K562 (cell line): ENCODE results near the gene TNFRSF19. TPM values are rescaled to one million over a fixed set of nuclear protein-coding genes. Genes with fewer than 3 reads are reported as not detected.

Source experiments
- ATAC-seq: fragments of 200-7000 bp; cut with Tn5 transposase; 3 replicates; pipeline ENCODE4 v1.9.1; 2020; ENCODE audit warnings: moderate library complexity
- BruUV-seq: library from RNA; stranded (reverse); fragments of 400-500 nt; replicated peaks from 2 replicates; lab custom pipeline; 2021; lab: Mats Ljungman, UMichigan
- CTCF ChIA-PET: fragments of 300-600 bp; formaldehyde crosslinking; extraction: SDS; loops from one replicate; lab custom pipeline; 2021; ENCODE audit warnings: low intra/inter-chr PET ratio; lab: Yijun Ruan, JAX
- POLR2A ChIA-PET: fragments of 300-600, 350-650 bp; sonication (Branson Sonifier 250); formaldehyde crosslinking; extraction: SDS; loops from one replicate; lab custom pipeline; 2021; ENCODE audit warnings: antibody characterized with exemption, inconsistent platforms; lab: Yijun Ruan, JAX
- DNase-seq, 4 experiments: peaks; one replicate each; pipeline versions ENCODE4 v3.0.0 to v3.0.0-alpha.2; 2011 to 2018; ENCODE audit warnings: low spot score in 3 of 4, mixed read lengths in 3 of 4; ENCODE audit errors: extremely low read depth in 1 of 4
- FAIRE-seq: peaks from 2 replicates; lab custom pipeline; 2011; peaks lifted over from hg19 to GRCh38; lab: Jason Lieb, UNC
- H2AFZ ChIP-seq: 2 replicates; pipeline ENCODE4 v1.6.0; 2011; ENCODE audit warnings: low read depth, low read length, control low read depth, inconsistent platforms
- H3K27ac ChIP-seq: fragments of 200-600 bp; 3 replicates; pipeline ENCODE4 v1.8.0; 2011; ENCODE audit warnings: low read depth, mild to moderate bottlenecking, control low read depth, inconsistent platforms, low read length, moderate library complexity, mixed read lengths; ENCODE audit errors: extremely low read depth
- H3K27me3 ChIP-seq, 2 experiments: fragments of 300-600 bp in 1 of 2; 2 replicates in 1 of 2; 3 replicates in 1 of 2; pipeline versions ENCODE4 v1.6.0 to v1.8.0; 2011; ENCODE audit warnings: inconsistent platforms in 2 of 2, low read length in 2 of 2, mild to moderate bottlenecking in 1 of 2, mixed read lengths in 1 of 2, moderate library complexity in 1 of 2; ENCODE audit not compliant: control insufficient read depth in 2 of 2, insufficient read depth in 2 of 2
- H3K36me3 ChIP-seq: fragments of 300-600 bp; 3 replicates; pipeline ENCODE4 v1.8.0; 2011; ENCODE audit warnings: mild to moderate bottlenecking, low read length, inconsistent platforms; ENCODE audit not compliant: control insufficient read depth, insufficient read depth
- H3K4me1 ChIP-seq, 2 experiments: fragments of 200-600 bp in 1 of 2; replicated peaks in 1 of 2; 2 replicates in 1 of 2; 3 replicates in 1 of 2; pipeline versions ENCODE4 v1.5.1 to v1.8.0; 2011; ENCODE audit warnings: inconsistent platforms in 2 of 2, low read length in 2 of 2, mild to moderate bottlenecking in 1 of 2, mixed read lengths in 1 of 2, moderate library complexity in 1 of 2; ENCODE audit not compliant: control insufficient read depth in 2 of 2, insufficient read depth in 2 of 2
- H3K4me2 ChIP-seq: 2 replicates; pipeline ENCODE4 v1.6.1; 2011; ENCODE audit warnings: low read length, control low read depth, inconsistent platforms, mixed read lengths; ENCODE audit not compliant: insufficient read depth
- H3K4me3 ChIP-seq: fragments of 200-600 bp; sonication (generic), shearing (Covaris generic); 2 replicates; pipeline ENCODE4 v1.5.1; 2016; ENCODE audit warnings: control low read depth, inconsistent platforms
- H3K79me2 ChIP-seq: fragments of 200-600 bp; 3 replicates; pipeline ENCODE4 v1.8.0; 2011; ENCODE audit warnings: low read length, inconsistent platforms; ENCODE audit not compliant: control insufficient read depth, insufficient read depth
- H3K9ac ChIP-seq, 2 experiments: 2 replicates each; pipeline versions ENCODE4 v1.6.0 to v1.6.1; 2011; ENCODE audit warnings: low read depth in 2 of 2, low read length in 2 of 2, control low read depth in 1 of 2, inconsistent platforms in 1 of 2, mild to moderate bottlenecking in 1 of 2, mixed read lengths in 1 of 2; ENCODE audit not compliant: insufficient read depth in 1 of 2
- H3K9me1 ChIP-seq: one replicate; pipeline ENCODE4 v1.6.0; 2011; ENCODE audit warnings: inconsistent platforms, mild to moderate bottlenecking, low read length, moderate library complexity; ENCODE audit not compliant: control insufficient read depth, insufficient read depth
- H3K9me3 ChIP-seq: replicated peaks from 2 replicates; pipeline ENCODE4 v1.5.1; 2011; ENCODE audit warnings: low read depth, low read length, inconsistent platforms; ENCODE audit not compliant: control insufficient read depth, insufficient read depth
- H4K20me1 ChIP-seq: replicated peaks from 2 replicates; pipeline ENCODE4 v1.6.1; 2011; ENCODE audit warnings: low read length, inconsistent platforms, mixed read lengths; ENCODE audit not compliant: control insufficient read depth, insufficient read depth
- CBX3 ChIP-seq, 2 experiments: IDR thresholded peaks; 1 replicate in 1 of 2; 2 replicates in 1 of 2; pipeline ENCODE4 v1.6.1; 2012; ENCODE audit warnings: inconsistent platforms in 2 of 2, low read length in 2 of 2, borderline replicate concordance in 1 of 2, control low read depth in 1 of 2
- CREB1 ChIP-seq, 2 experiments: sonication (generic) in 1 of 2; formaldehyde crosslinking in 1 of 2; IDR thresholded peaks; 2 replicates each; pipeline versions ENCODE4 v1.6.1 to v1.8.0; 2012 to 2022; ENCODE audit warnings: inconsistent platforms in 1 of 2, mild to moderate bottlenecking in 1 of 2, missing genetic modification reagents in 1 of 2, moderate library complexity in 1 of 2
- EGR1 ChIP-seq: fragments of 450-650 bp; conservative IDR thresholded peaks from 2 replicates; pipeline ENCODE4 v1.6.1; 2017; ENCODE audit warnings: mild to moderate bottlenecking
- ELK1 ChIP-seq: sonication (generic); formaldehyde crosslinking; IDR thresholded peaks from 2 replicates; pipeline ENCODE4 v1.8.1; 2022; ENCODE audit warnings: missing genetic modification reagents
- FOXO4 ChIP-seq: fragments of 450-650 bp; formaldehyde crosslinking; IDR thresholded peaks from 2 replicates; pipeline ENCODE4 v1.4.0; 2020; ENCODE audit warnings: mild to moderate bottlenecking, moderate library complexity
- HNRNPUL1 ChIP-seq: fragments of 200-400 bp; formaldehyde crosslinking; IDR thresholded peaks from 2 replicates; pipeline ENCODE4 v1.6.1; 2017; ENCODE audit warnings: low read length
- PRDM10 ChIP-seq: fragments of 450-650 bp; IDR thresholded peaks from 2 replicates; pipeline ENCODE4 v1.6.1; 2018; ENCODE audit not compliant: partially characterized antibody
- PREB ChIP-seq: sonication (generic); formaldehyde crosslinking; IDR thresholded peaks from 2 replicates; pipeline ENCODE4 v1.8.1; 2023; ENCODE audit warnings: mild to moderate bottlenecking, missing genetic modification reagents
- RBFOX2 ChIP-seq: fragments of 200-400 bp; formaldehyde crosslinking; IDR thresholded peaks from 2 replicates; pipeline ENCODE4 v1.6.1; 2017; ENCODE audit warnings: low read depth, mild to moderate bottlenecking, low read length, moderate library complexity
- SMC3 ChIP-seq: conservative IDR thresholded peaks from 2 replicates; pipeline ENCODE4 v1.6.1; 2011; ENCODE audit warnings: low read depth, low read length, improper control_type of control experiment; ENCODE audit not compliant: insufficient read depth
- ZNF449 ChIP-seq: fragments of 250-450 bp; sonication (Bioruptor Pico); IDR thresholded peaks from 2 replicates; pipeline ENCODE4 v1.8.0; 2022; ENCODE audit warnings: moderate library complexity, mild to moderate bottlenecking, inconsistent platforms
- WGBS: fragments of 100-300 bp; shearing (Covaris generic); methylation state at CpG from one replicate; pipeline ENCODE4 v1.1.6; 2016; ENCODE audit warnings: low coverage, mixed read lengths; ENCODE audit not compliant: insufficient coverage; ENCODE audit errors: missing lambda C conversion rate; 5-methylcytosine and 5-hydroxymethylcytosine counted together
- in situ Hi-C: fragments of 300-500 bp; cut with MboI; formaldehyde crosslinking; loops from 4 replicates; pipeline ENCODE4 v1.15.0; 2018; ENCODE audit warnings: inconsistent platforms, mixed read lengths
- intact Hi-C: fragments of 100-400 bp; cut with micrococcal nuclease; formaldehyde crosslinking; loops from 2 replicates; pipeline ENCODE4 v1.14.2; 2022
- polyA plus RNA-seq, 8 experiments: library from polyadenylated mRNA; depleted of rRNA in 4 of 8; stranded (reverse) in 5 of 8; unstranded in 3 of 8; fragments of >200 nt; fragmentation: Nextera tagmentation in 2 of 8; fragmentation: Illumina TruSeq in 1 of 8; extraction: Ambion mirVana in 2 of 8; extraction: Trizol in 1 of 8; gene quantifications; 2 replicates each; pipeline versions ENCODE4 v1.2.1 to v1.2.3, GENCODE V29; 2011 to 2014; ENCODE audit warnings: inconsistent platforms in 1 of 8, missing spikeins in 1 of 8
- total RNA-seq, 7 experiments: library from RNA; depleted of rRNA in 6 of 7; stranded (reverse); fragments of >200 nt in 6 of 7; fragmentation: Illumina TruSeq in 2 of 7; extraction: Trizol in 2 of 7; gene quantifications; 2 replicates each; pipeline versions ENCODE4 v1.2.1 to v1.2.3, GENCODE V29; 2011 to 2021; ENCODE audit warnings: low replicate concordance in 1 of 7

The TNFRSF19 gene
- total and polyA plus RNA-seq, 9 of the 15 experiments (the other 6 are each of a cell fraction or from before 2014, with no cell fraction given) = 0.01 to 0.07 TPM; not detected in 7

GRCh38 chr13:23678795-23679194 lies 108.6 kb downstream of the TNFRSF19 start:
- WGBS = 0% methylated on average over 2 of the region's 2 CpGs
- H3K9me1 ChIP-seq = no peaks in the 10 kb centered on the region
- no peak overlapping the region for H3K9ac ChIP-seq
- no peaks in the 10 kb centered on the region for H3K79me2 ChIP-seq
- no peak overlapping the region for H3K4me2 ChIP-seq
- no TSS peak for BruUV-seq
- H3K27me3 ChIP-seq = no peaks in the 10 kb centered on the region
- in situ Hi-C loops = no loop called here
- no peak overlapping the region for H3K4me3 ChIP-seq
- CTCF ChIA-PET = no interaction called here
- intact Hi-C loops = no loop called here
- TF ChIP-seq RBFOX2 (no peak), PRDM10 (no peak), SMC3 (no peak), PREB (CRISPR knock-in tag) (no peak), EGR1 (no peak), ZNF449 (CRISPR knock-in tag) (no peak), HNRNPUL1 (no peak), FOXO4 (CRISPR knock-in tag) (no peak), CREB1 (IDR thresholded peaks at IDR 0.05) (no peak), CREB1 (CRISPR knock-in tag; IDR thresholded peaks at IDR 0.05) (no peak), ELK1 (no peak), CBX3 (IDR thresholded peaks at IDR 0.05; ENCODE audit: borderline replicate concordance in 1 of 2, low read length in 2 of 2) (no peak)
- POLR2A ChIA-PET = interaction anchor here (0.6 kb wide), 1 partner anchor 104 kb away, joined by 3 read pairs; no protein-coding TSS in a partner anchor
- no peaks in the 10 kb centered on the region for H3K4me1 ChIP-seq
- no peak overlapping the region for H2AFZ ChIP-seq
- no peak overlapping the region for H3K27ac ChIP-seq
- ATAC-seq (no peak), DNase-seq (no peak), FAIRE-seq (no peak)
- no peaks in the 10 kb centered on the region for H3K36me3 ChIP-seq
- no peaks in the 10 kb centered on the region for H3K9me3 ChIP-seq
- no peaks in the 10 kb centered on the region for H4K20me1 ChIP-seq
